GM18868 (cell line): ENCODE measurements around the gene TDRD7.

ENCODE experiments used
- ATAC-seq: cut with Tn5 transposase; IDR thresholded peaks from one replicate; pipeline ENCODE4 v1.9.1; 2021; ENCODE audit warnings: mild to moderate bottlenecking, moderate library complexity; ENCODE audit not compliant: unreplicated experiment

The TDRD7 gene

DNA sequence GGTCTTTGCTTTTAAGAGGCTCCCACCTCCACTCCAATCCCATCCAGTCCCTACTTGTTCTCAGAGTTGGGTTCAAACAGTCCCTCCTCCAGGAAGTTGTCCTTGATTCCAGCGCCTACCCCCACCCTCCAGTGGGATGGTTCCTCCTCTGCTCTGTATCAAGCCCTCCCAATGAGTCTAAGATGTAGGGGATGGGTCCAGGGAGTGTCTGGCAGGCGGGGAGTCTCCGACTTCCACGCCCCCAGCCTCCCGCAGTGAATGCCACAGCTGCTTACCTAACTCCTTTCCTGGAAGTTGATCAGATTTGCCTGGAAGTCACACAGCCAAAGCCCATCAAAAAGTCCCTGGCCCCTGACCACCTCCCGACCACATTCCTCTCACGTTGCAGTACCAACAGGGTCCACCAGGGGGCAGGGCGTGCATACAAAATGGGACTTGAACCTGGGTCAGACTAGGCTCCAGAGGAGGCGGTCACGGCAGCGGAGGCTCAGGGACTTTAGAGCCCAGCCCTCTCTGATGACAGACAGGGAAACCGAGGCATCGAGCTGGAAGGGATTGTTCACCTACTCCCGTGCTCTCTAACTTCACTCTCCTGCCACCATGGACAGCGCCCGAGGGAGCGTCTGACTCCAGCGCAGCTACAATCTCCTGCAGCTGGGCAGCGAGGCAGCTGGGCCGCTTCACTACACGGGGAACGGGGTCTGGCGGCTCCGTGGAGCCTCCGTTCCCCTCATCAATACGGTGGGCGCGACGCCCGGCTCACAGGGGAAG lies 25.0 kb upstream of the TDRD7 start:
- no peak for ATAC-seq

DNA sequence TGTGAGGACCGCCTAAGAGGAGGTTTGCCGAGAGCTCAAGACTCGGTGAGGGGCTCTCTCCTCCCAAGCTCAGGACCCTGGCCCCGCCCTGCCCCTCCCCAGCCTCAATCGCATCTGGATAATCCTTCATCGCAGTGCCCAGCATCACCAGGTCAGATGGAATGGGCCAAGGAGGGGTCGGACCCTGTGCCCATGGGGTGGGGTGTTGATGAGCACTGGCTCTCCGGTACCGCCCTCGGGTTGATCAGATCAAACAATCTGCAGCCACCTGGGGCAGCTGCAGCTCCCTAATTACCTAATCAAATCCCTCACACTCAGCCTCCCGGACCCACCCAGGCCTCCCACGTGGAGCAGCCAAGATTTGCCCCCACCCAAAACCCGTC lies 24.4 kb upstream of the TDRD7 start:
- no peak for ATAC-seq

DNA sequence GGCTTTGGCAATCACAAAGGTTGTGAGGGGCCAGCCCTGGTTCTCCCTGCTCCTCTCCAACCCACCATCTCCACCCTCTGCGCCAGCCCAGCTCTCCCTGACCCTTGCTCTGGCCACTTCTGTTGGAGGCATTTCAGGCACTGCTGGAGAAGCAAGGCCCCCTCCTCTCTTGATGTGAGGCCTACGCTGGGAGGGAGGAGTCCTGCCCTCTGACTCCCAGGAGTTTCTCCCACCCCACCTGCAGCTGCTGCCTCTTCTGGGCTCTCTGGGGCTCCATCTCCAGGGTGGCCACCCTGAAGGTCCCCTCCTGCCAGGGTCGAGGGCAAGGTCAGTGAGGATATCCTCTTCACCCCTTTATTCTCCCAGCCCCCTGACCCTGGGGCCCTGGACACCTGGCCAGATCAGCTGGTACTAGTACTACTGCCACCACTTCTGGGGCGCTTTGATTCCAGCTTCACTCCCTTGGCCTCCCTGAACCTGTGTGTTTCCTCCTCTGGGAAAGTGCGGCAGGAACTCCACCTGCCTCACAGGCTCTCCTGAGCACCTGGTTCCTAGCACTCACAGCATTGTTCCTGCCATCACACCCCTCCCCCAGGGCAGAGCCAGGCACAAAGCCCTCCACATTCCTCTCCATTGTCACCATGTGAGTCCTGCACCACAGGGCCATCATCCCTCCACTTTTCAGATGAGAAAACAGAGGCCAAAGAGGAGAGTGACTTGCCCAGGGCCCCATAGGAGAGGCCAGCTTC lies 23.8 kb upstream of the TDRD7 start:
- ATAC-seq, result no peak

DNA sequence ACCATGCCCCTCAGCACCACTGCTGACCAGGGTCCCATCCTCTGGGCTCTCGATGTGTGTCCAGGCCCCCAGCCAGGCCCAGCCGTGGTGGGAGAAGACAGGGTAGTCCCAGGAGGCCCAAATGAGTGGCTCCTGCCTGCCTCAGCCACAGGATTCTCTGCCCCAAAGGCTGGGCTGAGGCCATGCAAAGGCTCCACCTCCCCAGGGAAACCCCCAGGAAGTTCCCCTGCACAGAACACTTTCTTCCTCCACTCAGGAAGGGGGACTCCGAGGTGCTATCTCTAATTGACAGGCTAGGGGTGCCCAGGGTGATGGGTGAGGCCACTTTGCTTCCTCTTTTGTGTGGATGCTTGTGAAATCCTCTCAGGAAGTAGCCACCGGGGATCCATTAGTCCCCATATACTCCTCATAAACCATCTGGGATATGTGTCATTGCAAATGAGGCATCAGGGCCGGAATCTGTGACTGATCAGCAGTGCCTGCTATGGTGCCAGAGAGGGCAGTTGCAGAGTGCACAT lies 23.1 kb upstream of the TDRD7 start:
- ATAC-seq, result peak; percentile 86

DNA sequence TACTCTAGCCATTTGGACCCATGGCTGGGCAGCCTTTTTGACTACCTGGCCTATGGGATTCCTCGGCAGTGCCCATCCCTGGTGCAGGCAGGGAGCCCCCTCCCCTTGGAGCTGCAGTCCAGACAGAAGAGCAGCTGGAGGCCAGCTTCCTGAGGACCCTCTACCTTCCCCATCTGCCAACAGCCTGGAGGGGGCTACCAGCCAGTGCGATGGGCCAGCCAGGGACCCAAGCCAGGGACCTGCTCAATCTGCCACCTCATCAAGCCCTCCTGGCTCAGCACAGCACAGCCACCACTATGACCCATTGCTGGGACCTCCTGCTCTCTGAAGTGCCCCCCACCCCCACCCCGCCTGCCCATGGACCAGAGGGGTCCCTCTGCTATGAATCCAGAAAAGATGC lies 22.6 kb upstream of the TDRD7 start:
- no peak for ATAC-seq

DNA sequence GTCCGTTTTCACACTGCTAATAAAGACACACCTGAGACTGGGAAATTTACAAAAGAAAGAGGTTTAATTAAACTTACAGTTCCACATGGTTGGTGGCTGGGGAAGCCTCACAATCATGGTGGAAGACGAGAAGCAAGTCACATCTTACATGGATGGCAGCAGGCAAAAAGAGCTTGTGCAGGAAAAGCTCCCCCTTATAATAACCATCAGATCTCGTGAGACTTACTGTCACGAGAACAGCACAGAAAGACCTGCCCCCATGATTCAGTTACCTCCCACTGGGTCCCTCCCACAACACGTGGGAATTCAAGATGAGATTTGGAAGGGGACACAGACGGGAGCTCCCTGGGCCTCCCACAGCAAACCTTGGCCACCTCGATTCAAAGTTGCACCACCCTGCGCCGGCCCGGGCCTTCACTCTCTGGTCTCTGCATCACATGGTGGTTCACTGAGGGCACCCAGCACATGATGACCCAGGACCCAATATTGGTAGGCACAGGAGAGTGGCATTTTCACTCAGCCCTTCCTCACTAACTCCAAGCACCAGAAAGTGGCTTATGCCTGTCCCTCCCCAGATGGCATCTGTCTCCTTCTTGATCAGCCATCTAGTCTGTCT lies 21.0 kb upstream of the TDRD7 start:
- ATAC-seq, result no peak

DNA sequence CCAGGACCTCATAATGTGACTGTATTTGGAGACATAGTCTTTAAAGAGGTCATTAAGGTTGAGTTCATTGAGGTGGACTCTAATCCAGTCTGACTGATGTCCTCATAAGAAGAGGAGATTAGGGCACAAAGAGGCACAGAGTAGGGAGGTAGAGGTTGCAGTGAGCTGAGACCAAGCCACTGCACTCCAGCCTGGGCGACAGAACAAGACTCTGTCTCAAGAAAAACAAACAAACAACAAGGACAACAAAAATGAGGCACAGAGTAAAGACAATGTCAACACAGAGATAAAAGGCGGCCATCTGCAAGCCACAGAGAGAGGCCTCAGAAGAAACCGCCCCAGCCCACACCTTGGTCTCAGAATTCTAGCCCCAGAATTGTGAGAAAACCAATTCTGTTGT lies 17.0 kb upstream of the TDRD7 start:
- ATAC-seq, result no peak

DNA sequence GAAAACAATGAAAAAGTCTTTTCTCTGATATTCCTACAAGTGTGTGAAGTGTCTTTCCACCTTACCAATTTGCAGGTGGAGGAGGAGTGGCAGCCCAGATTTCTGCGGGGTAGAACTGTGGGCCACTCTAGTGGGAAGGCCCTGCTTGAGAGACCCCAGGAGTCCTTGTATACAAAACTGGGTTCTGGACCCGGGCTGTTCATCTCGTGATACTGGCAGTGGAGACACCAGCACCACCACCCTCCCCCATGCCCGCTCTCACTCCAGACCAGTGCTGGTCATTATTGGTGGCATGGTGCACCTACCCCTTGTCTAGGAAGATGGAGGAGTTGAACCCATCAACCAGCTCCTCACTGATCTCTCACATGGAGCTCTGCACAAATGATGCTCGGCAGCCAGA lies 16.2 kb upstream of the TDRD7 start:
- ATAC-seq, result no peak

DNA sequence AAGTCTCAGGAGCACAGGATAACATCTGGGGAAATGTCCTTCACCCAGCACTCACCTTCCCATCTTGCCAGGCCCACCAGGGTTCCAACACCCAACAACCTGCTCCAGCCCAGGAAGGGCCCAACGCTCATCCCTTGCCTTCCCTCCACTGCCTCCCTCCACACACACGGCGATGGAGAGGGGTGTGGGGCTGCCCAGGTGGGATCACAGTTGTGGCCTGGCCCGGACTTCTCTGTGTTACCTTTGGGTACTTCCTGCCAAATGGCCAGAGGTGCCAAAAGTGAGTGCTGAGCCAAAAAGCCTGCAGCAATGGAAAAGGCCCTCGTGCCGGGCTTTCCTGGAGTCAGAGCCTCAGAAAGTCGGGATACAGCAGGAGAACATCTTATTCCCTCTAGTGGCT lies 15.6 kb upstream of the TDRD7 start:
- ATAC-seq, result no peak

DNA sequence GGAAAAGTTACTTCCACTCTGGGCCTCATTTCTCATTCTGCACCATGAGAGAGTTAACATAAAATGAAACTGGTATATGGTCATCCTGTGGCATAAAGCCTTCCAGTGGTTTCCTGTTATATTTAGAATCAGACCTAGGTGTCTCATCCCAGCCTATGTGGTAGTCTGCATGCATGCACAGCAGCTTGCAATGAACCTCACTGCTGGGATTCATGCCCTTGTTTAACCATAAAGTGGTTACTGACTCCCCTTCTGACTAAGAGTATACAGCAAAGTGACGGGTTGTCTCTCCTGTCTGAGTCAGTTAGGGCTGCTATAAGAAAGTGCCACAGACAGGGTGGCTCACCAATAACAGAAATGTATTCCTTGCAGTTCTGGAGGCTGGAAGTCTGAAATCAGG lies 14.7 kb upstream of the TDRD7 start:
- ATAC-seq, result peak; percentile 78

DNA sequence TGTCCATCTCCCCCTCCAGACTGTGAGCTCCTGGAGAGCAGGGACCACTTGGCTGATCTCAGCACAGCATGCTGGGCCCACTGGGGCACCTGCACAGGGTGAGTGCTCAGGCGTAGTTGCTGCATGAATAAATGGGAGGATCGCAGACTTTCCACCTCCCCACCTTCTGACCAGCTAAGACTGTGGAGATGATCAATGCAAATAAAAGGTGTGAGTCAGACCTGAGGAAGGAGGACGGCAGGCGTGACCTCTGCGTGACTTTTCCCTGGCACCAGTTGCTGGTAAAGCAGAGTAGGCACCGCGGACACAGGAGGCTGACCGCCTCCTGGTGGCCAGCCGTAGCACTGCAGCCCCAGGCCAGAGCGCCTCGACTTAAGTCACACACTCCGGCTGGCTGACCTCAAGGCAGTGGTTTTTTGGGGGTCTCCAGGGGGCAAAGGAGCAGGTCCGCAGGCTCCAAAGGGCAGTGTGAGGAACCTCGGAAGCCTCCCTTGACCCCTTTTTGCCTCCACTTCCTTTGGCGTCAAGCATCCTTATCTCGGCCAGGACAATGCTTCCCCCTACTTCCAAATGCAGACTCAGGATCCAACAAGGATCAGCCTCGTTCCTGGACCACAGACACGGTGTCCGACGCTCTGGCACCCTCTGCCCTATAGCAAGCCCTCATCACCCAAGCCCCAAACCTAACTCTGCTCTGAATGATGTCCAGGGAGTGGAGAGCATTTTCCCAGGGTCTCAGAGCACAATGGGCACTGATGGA lies 12.7 kb upstream of the TDRD7 start:
- peak; percentile 55 for ATAC-seq

DNA sequence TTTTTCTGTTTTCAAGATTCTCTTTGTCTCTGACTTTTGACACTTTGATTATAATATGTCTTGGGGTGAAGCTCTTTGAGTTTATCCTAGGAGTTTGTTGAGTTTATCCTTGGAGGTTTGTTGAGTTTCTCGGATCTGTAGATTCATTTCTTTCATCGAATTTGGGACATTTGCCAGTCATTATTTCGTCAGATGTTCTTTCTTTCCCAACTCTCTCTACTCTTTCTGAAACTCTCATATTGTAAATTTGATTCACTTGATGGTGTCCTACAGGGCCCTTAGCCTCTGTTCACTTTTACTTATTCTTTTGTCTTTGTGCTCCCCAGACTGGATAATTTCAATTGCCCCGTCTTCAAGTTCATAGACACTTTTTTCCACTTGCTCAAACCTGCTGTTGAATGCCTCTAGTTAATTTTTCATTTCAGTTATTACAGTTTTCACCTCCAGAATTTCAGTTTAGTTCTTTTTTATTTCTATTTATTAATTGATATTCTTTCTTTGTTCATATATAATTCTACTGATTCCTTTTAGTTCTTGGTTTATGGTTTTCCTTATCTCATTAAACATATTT lies 8.1 kb upstream of the TDRD7 start:
- no peak for ATAC-seq

DNA sequence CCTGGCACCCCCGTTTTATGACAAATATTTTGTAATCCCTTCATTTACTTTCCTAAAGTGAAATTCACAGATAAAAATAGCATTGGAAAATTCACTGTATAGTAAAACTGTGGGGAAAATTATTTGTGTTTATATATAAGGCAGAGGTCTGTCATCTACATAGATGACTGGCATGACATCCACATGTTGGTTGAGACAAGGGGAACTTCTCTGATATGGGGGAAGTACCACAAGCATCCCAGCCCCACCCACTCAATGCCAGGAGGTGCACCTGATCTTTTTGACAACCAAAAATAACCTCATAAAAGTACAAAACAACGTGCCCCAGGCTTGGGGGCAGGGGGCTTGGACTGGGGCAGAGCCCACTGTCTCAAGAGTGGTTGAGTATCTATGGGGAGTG lies 6.3 kb upstream of the TDRD7 start:
- ATAC-seq, result no peak

DNA sequence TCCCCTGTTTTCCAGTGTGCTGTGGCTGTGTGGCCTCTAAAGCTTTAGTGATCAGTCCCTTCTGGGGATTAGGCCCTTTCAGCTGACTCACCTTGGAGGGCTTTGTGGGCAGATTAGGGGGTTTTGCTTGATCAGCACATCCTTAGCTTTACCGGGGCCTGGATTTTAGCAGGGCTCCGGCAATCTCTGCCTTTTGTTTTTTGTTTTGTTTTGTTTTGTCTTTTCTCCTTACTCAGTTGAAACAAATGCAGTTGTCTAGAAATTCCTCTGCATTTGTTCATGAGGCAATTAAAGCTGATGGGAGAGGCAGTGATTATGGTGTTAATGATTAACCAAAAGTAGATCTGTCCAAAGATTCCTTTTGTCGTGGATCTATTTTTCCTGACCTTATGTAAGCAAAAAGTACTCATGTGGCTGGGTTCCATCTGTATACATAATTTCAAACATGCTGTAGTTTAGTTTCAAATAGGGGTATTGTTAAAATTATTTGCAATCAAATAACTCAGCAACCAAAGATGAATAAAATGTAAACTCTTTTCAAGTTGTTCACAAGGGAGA lies 5.2 kb upstream of the TDRD7 start:
- ATAC-seq, result no peak

DNA sequence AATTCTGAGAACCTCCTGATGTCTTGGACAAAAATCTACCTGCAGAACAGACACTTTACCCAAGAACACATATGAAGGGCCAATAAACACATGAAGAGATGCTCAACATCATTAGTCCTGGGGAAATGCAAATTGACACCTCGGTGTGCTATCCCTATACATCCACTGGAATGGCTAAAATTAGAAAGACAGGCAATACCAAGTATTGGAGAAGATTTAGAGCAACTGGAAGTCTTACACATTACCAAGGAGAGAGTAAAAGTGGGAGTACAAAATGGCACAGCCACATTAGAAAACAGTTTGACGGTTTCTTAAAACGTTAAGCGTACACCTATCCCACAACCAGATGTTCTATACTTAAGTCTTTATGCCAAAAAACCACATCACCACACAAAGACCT lies 3.3 kb upstream of the TDRD7 start:
- no peak for ATAC-seq

DNA sequence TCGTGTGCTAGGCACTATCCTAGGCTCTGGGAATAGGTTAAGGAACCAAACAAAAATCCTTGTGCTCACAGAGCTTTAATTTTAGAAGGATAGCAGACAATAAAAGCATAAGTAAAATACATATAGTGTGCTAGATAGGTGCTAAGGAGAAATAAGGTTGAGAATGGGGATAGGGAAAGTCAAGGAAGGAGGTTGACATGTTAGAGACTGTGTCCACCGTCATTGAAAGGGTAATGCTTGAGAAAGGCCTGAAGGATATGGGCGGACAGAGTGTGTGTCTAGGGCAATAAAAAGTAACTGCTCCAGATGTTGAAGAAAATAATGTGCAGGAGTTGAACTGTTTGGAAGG lies 482 bp upstream of the TDRD7 start:
- peak; percentile 4 for ATAC-seq

DNA sequence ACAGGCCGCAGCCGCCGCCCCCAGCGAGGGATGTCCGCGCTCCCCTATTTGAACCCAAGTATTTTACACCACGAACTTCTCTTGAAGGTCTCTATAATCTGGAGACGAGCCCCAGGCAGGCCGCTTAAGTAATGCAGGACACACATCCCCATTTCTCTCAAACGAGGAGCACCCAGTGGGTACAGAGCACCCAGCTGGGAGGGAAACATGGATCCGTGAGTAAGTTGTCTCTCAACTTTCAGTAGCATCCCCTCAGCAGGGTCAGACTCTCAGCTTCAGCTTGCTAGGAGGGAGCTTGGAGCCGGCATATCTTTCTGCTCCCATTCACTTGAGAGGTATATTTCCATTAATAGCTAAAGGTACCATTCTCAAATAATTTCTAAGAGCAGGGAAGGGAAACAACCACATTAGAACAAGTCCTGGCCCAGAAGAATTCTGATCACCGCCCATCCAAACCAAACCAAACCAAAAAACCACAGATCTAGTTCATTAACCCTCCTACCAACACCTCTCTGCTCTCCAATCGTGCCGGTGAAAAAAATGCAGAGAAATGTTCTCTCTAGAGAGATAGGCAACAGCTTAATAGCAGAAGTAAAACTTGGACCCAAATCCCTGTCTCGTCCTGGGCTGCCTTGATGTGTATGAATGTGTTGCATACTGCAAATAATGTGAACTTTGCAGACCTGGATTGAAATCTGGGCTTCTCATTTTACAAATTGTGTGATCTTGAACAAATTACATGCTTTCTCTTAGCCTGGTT lies 910 bp downstream of the TDRD7 start:
- peak; percentile 29 for ATAC-seq

DNA sequence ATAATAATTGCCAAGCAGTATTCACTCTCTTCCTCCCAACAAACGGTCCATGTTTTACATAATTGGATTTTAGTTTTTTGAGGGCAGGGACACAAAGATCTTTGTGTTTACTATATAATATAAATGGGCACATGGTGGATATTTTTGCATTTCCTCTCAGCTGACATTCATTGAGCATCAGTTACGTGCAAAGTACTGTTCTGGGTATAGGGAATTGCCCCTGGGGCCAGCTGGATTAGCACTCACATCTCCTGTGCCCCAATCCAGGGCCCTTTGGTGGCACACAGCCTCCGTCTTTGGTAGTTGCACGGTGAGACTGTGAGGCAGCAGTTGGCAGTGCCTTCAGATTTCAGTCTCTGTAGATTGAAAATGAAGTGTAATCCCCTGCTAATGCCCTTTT lies 1.6 kb downstream of the TDRD7 start:
- ATAC-seq, result no peak

DNA sequence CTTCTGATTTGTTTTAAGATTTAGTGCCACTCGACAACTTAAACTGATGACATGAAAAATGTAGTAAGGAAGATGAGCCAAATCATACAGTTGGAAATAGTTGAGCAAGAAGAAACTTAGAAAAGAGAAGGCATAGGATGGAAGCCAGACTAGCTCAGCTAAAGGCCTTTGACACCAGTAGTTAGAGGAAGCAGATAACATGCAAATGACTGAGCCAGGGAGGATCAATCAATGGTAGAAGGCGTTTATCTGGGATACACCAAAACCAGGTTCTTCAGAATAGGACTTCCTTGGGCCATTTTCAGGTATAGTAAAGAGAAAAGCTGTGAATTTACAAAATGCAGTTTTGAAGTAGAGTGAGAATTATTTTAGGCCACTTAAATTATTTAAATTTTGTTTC lies 3.2 kb downstream of the TDRD7 start:
- ATAC-seq, result no peak

DNA sequence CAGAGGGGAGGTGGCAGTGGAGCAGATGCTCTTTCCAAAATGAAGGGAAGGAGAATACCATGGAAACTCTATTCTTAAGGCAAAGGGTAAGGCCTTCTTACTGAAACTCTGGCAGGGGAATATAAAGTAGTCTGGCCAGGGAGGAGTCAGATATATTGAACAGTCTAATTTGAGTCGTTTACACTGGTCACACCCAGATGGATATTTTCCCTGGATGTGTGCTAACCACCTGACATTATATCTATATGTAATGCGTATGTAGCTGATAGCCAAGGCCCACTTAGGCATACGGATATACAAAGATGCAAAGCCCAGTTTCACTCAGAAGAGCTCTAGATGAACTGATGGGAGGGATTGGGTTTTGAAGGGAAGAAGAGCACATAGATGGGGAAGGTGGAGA lies 7.0 kb downstream of the TDRD7 start:
- no peak for ATAC-seq
